Measurements from ENCODE around the gene L3MBTL2.

L3MBTL2 gene

DNA sequence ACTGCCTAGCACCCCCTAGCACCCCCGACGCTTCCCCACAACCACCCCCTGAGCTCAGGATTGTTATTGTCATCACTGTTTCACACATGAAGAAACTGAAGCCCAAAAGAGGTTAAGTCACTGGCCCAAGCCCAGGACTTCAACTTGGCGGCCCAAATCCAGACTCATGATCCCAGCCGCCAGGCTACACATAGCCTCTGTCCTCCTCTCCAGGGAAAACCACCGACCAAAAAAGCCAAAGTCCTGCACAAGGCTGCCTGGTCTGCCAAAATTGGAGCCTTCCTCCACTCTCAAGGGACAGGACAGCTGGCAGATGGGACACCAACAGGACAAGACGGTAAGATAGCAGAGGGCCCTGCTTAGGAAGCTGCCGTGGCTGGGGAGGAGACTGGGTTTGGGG is 10.8 kb downstream of the L3MBTL2 start:
- FAIRE-seq, result no peak

DNA sequence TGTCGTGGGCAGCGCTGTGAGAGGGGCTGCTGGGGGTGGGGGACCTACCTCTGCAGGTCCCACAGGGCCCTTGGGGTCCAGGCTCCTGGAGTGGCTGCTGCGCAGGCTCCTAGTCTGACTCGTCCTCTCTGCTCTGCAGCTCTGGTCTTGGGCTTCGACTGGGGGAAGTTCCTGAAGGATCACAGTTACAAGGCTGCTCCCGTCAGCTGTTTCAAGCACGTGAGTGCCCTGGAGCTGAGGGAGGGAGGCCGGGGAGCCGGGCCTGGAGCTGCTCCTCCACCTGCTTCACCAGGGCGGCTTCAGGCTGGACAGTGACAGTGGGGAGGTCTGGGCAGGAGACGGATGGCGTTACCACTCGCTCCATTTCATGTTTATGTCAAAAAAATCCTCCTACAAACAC is 11.9 kb downstream of the L3MBTL2 start:
- no peak for FAIRE-seq

- no peak for FAIRE-seq
Observed at GRCh38 chr22:41217553-41218157, 12.5 kb downstream of the L3MBTL2 start.

GRCh38 chr22:41222846-41223507 is 17.9 kb downstream of the L3MBTL2 start:
- FAIRE-seq, result no peak

DNA sequence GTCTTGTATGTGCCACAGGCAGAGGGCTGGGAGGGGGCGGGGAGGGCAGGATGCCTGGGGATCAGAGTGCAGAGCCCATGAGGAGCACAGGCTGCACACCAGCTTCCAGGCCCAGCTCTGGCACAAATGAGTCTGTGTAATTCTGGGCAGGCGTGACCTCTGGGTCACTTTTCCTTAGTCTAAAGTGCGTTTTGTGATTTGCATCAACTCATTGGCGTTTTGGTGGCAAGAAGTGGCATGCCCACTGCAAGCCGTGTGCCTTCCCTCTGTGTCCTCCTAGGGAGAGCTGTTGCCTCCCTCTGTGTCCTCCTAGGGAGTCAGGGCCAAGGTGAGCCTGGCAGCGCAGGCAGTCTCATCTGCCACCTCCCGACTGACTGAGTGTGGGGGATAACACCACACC is 18.4 kb downstream of the L3MBTL2 start:
- FAIRE-seq, result no peak

GRCh38 chr22:41226723-41227655 is 21.9 kb downstream of the L3MBTL2 start:
- no peak for FAIRE-seq

- no peak for FAIRE-seq
Observed at GRCh38 chr22:41229215-41229614, 24.1 kb downstream of the L3MBTL2 start.

GRCh38 chr22:41229730-41230400 is 24.8 kb downstream of the L3MBTL2 start:
- FAIRE-seq, result no peak

- no peak for FAIRE-seq
Observed at GRCh38 chr22:41230401-41230785, 25.3 kb downstream of the L3MBTL2 start.

DNA sequence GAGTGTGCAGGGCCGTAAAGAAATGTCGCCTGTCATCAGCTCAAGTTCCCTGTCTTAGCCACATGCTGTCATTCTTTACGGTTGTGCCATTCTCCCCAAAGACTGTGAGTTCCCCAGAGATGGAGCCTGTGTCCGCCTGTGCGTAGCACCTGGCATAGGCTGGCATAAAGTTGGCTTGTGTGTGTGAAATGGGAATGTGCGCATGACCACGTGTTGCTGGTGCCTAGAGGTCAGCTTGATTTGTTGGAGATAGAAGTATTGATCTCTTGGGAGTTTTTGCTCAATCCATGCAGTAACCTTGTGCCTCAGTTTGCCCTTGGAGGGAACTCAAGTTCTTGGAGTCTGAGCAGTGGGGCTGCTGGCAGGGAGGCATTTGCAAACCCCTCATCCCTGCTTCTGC is 26.3 kb downstream of the L3MBTL2 start:
- FAIRE-seq, result no peak

- FAIRE-seq, result no peak
Observed at GRCh38 chr22:41234815-41235695, 29.9 kb downstream of the L3MBTL2 start.

DNA sequence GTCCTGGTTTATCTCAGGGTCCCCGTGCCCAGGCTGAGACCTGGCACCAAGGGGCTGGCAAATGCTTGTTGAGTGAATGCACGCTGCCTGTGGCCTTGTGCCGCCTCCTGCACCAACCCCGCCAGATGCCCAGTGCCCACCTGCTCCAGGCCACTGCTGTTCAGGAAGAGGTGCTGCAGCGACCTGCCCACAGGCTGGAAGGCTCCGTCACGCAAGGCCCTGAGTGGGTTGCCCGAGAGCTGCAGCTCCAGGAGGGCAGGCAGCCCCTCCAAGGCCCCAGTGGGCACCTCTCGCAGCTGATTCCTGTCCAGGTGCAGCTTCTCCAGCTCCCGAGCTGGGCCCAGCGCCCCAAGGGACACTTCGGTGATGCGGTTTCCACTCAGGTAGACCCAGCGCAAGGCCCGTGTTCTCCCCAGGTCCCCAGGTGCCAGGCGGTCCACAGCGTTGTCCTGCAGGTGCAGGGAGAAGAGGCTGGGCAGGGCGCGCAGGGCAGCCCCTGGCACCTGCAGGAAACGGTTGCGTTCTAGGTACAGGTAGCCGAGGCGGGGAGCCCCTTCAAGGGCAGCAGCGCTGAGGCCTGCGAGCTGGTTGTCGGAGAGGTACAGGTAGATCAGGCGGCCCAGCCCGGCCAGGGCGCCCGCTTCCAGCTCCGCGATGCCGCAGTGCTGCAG is 32.1 kb downstream of the L3MBTL2 start:
- no peak for FAIRE-seq

- FAIRE-seq, result no peak
Observed at GRCh38 chr22:41237707-41238569, 32.8 kb downstream of the L3MBTL2 start.

- no peak for FAIRE-seq
Observed at GRCh38 chr22:41238570-41239442, 33.7 kb downstream of the L3MBTL2 start.

- no peak for FAIRE-seq
Observed at GRCh38 chr22:41239443-41240128, 34.5 kb downstream of the L3MBTL2 start.

DNA sequence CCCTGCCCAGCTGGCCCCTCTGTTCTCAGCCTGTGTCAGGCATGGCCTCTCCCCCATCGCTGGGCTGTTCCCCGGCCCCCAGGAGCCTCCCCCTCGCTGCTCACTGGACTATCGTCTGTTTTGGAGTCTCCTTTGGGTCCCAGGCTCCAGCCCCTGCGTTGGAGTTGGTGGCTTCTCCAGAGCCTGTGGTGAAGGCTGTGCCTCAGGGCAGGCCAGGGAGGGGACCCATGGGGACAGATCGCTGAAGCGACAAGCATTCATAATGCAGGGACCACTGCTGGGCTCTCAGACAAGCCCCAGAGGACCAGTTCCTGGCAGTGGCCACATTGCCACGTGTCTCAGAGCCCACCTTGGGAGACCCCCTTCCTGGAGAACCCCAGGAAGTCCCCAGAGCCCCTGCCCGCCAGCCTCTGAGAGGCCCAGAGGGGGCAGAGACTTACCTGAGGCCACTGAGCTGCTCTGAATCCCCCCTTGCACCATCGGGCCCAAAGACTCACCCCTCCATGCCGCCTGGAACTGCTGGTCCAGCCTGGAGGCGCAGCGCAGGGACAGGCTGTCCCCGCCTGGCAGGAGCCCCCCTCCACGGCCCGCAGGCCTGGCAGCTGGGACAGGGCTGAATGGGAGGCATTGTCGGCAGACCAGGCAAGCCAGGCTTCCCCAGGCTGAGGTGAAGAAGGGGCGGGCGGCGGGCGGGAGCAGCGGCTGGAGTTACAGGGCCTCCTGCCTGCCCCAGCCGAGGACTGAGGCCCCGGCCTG is 35.4 kb downstream of the L3MBTL2 start, which contains the start of gene CHADL:
Gene CHADL (minus strand): TSS at position 555 of the 756 bp plus-strand sequence. CDS start 50 bp downstream, at position 505.
- no peak for FAIRE-seq

GRCh38 chr22:41241133-41241676 is 36.1 kb downstream of the L3MBTL2 start:
- FAIRE-seq, result no peak
